NB4 (cell line): ENCODE data around the gene CLEC1A.

Source experiments
- CTCF ChIP-seq: IDR thresholded peaks from one replicate; pipeline ENCODE4 v1.5.1; 2012; ENCODE audit warnings: low read depth, low read length
- MAX ChIP-seq: IDR thresholded peaks from 2 replicates; pipeline ENCODE4 v1.6.1; 2011; ENCODE audit warnings: low read depth, low read length
- MYC ChIP-seq: IDR thresholded peaks from 2 replicates; pipeline ENCODE4 v1.6.1; 2011; ENCODE audit warnings: low read depth, low read length
- POLR2A ChIP-seq: IDR thresholded peaks from 2 replicates; pipeline ENCODE4 v1.6.1; 2011; ENCODE audit warnings: mild to moderate bottlenecking; ENCODE audit not compliant: insufficient read length; ENCODE audit errors: extremely low read depth

- no peak for TF ChIP-seq CTCF
- no peak for TF ChIP-seq MAX
- TF ChIP-seq POLR2A: no peak
- no peak for TF ChIP-seq MYC
These were observed 3.5 kb upstream of the CLEC1A start for GRCh38 chr12:10102322-10102721.
